ENCODE measurements around the gene C10orf105.

C10orf105 gene

DNA sequence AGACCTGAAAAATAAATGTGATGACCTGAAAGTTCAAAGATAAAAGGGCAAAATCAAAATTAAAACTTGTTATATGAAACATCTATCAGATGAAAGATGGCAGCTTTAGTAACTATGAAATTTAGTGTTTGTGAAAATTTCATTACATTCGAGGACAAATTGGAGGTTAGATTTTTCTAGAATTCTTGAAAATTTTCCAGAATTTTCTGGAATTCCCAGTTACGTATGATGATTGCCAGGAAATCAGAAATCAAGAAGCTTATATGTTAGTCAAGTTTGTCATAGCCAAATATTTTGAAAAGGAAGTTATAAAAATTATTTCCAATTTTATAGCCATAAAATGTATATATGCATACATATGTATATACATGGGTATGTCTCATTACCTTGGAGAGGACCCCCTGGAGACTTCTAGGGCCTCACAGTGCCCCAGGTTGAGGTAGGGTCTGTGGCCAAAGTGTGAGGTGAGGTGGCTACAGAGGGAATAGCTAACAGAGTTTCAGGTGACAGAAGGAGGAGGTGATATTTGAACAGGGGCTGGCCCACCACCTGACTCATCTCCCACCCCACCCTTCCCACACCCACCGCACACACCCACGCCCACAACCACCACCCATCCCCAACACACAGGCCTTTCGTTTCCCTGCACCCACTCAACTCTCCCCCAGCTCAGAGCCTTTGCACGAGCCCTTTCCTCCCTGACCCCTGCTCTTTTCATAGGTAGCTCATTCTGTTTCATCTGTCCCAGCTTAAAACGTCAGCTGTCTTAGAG, 21.5 kb downstream of the C10orf105 start:
- no peak overlapping the region for H3K27ac ChIP-seq
- no peak for DNase-seq (ENCODE audit: low spot score)
- TF ChIP-seq, protein P1, sequence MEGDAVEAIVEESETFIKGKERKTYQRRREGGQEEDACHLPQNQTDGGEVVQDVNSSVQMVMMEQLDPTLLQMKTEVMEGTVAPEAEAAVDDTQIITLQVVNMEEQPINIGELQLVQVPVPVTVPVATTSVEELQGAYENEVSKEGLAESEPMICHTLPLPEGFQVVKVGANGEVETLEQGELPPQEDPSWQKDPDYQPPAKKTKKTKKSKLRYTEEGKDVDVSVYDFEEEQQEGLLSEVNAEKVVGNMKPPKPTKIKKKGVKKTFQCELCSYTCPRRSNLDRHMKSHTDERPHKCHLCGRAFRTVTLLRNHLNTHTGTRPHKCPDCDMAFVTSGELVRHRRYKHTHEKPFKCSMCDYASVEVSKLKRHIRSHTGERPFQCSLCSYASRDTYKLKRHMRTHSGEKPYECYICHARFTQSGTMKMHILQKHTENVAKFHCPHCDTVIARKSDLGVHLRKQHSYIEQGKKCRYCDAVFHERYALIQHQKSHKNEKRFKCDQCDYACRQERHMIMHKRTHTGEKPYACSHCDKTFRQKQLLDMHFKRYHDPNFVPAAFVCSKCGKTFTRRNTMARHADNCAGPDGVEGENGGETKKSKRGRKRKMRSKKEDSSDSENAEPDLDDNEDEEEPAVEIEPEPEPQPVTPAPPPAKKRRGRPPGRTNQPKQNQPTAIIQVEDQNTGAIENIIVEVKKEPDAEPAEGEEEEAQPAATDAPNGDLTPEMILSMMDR (IDR thresholded peaks at IDR 0.05) = no peak
- H3K4me3 ChIP-seq = no peak overlapping the region

DNA sequence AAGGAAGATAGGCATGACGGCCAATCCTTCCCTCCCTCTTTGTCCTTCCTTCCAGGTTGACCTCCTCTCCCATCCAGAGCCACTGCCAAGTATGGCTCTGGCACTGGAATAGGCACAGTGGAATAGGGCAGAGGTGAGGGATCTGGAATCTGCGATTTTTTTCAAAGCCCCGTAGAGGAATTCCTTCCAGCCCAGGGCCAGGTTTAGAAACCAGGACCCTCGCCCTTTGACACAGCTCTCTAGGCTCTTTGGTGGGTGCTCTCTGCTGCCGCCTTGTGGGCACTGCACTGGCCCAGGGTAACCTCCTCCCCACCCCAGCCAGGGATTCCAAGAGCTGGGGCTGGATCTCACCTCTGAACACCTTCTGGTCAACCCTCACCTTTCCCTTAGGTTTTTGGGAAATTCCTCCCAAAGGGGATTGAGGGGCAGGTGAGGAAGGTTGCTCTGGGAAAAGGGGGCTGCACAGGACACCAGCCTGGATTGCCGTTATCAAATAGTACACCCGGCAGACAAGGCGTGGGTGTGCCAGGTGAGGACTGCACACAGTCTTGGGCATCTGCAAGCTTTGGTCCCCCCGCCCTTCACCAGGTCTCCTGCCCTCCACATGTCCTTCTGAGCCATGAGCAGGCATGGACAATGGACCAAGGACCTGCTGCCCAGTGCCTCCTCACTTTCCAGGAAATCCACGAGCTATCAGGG, 22.8 kb downstream of the C10orf105 start:
- TF ChIP-seq, protein P1 (IDR thresholded peaks at IDR 0.05) = peak; percentile 47
- no peak overlapping the region for H3K27ac ChIP-seq
- H3K4me3 ChIP-seq = no peak overlapping the region
- DNase-seq (ENCODE audit: low spot score) = no peak

DNA sequence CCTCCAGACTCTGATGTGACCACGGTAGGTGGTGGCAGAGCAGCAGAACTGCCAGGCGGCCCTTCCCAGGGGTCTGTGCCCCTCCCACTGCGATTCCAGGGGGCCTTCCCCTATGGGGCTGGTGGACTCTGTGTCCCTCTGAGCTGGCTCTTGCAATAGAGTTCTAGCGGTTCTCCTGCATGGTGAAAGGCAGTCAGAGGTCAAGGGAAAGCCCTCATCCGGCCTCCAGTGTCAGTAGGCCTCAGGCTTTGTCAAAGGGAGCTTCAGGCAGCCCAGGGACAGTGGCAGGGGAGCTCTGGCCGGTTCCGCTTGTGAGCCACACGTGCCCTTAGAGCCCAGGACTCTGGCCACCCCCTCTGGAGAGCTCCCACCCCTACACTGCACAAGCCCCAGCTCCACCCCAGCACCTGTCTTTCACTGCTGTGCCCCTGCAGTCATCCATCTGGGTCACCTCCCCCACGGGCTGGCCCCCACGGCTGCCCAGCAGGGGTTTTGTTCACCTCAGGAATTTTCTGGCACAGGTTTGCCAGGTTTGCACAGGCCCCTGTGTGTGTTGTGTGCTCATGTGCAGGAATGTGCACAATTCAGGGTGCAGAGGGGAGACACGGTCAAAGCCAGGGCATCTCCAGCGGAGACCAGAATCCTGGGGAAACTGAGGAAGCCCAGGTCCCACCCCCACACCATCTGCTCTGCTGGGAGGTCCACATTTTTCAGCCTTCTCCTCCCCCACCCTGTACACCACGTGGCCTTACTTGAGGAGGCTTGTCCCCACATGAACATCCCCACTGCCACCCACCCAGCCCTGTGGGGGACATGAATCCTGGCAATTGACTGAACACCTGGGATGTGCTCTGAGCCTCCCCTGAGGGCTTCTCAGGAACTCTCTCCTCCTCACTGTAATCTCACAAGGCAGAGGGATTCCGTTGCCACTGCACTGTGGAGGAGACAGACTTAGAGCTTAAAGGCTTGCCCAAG, 23.8 kb downstream of the C10orf105 start:
- H3K4me3 ChIP-seq = no peak overlapping the region
- TF ChIP-seq, protein P1 (IDR thresholded peaks at IDR 0.05) = no peak
- no peak for DNase-seq (ENCODE audit: low spot score)
- no peak overlapping the region for H3K27ac ChIP-seq

DNA sequence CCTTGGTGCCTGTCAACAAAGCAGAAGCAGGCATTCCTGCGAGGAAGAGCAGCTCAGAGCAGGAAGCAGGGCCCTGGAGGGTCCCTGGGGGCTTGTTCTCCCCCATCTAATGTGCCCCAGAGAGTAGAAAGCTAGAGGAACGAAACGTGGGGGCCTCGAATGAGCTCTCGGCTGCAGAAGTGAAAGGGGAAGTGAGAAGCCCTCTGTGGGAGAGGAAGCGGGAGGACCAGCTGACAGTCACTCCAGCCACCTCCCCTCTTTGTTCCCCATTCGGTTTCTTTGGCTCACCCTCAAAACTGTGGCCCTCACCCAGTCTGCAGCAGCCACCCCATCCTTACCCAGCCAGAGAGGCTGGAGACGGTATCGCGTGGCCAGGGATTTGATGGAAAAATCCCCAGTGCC, 25.0 kb downstream of the C10orf105 start:
- H3K27ac ChIP-seq = peak overlapping the region in 1 of 2 donors; percentile 70
- H3K4me3 ChIP-seq = no peak overlapping the region
- no peak for DNase-seq (ENCODE audit: low spot score)
- TF ChIP-seq, protein P1 (IDR thresholded peaks at IDR 0.05) = no peak

DNA sequence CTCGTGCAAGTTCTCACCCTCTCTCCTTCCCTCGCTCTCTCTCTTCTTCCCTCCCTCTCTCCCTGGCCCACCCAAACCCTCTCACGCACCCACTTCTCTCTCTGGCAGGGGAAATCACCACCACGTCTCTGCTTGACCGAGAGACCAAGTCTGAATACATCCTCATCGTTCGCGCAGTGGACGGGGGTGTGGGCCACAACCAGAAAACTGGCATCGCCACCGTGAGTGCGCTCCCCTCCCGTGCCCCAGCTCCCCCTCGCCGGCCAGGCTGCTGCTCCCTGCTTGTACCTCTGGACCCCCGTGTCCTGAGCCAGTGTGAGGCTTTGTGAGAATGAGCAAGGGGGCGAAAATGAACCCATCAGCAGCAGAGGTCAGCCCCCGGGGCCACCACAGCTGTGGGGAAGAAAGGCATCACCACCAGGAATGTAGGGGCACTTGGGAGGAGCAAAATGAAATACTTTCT, 25.5 kb downstream of the C10orf105 start:
- no peak for DNase-seq (ENCODE audit: low spot score)
- TF ChIP-seq, protein P1 (IDR thresholded peaks at IDR 0.05) = no peak
- Histone ChIP-seq H3K4me3 (peak overlapping the region; percentile 12), H3K27ac (peak overlapping the region in 1 of 2 donors; percentile 70)

DNA sequence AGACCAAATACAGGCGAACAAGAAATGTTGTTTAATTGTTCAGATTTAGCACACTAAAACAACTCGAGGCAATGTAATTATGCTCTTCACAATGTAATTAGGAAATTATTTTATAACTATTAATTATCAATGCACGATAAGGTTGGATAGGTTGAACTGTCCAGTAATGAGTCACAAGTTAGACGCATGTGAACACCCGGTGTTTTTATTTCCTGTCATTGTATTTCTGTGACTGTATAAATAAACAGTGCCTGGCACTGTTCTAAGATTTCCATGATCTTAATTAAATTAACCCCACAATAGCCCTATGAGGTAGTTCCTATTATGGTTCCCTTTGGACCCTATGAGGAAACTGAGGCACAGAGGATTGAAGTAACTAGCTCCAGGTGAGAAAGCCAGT, 26.2 kb downstream of the C10orf105 start:
- DNase-seq (ENCODE audit: low spot score) = no peak
- Histone ChIP-seq H3K27ac (peak overlapping the region in 1 of 2 donors; percentile 70), H3K4me3 (no peak overlapping the region)
- TF ChIP-seq, protein P1 (IDR thresholded peaks at IDR 0.05) = no peak

Data from coronary artery (tissue), 2 donors.